ENCODE measurements around the gene GSTM2.

- TF ChIP-seq CTCF (IDR thresholded peaks at IDR 0.05), result no peak
- TF ChIP-seq POLR2A (IDR thresholded peaks at IDR 0.05), result no peak
These were observed 49.9 kb downstream of the GSTM2 start for GRCh38 chr1:109717729-109718128.

Measured in heart left ventricle (tissue), 13 donors.